NOMO-1 (cell line): ENCODE data around the gene MRPS31.
A peak's percentile ranks its signal among the peaks of the same experiment; 100 is the strongest.
"Not testable (repeated sequence)": the region's sequence is repeated elsewhere in the genome, so short reads cannot be mapped to it uniquely, and the experiment has no call there.

ENCODE experiments used
- DNase-seq, 2 experiments: peaks; one replicate each; lab custom pipeline; 2025; ENCODE audit not compliant: unreplicated experiment in 2 of 2; lab: John Stamatoyannopoulos, UW

The MRPS31 gene

GRCh38 chr13:40764587-40765403 lies 6.2 kb downstream of the MRPS31 start:
- DNase-seq, result no peak

GRCh38 chr13:40762849-40763248 lies 8.1 kb downstream of the MRPS31 start:
- no peak for DNase-seq

GRCh38 chr13:40758811-40759210 lies 12.2 kb downstream of the MRPS31 start:
- no peak for DNase-seq

- no peak for DNase-seq
Observed at GRCh38 chr13:40756042-40756441, 14.9 kb downstream of the MRPS31 start.

GRCh38 chr13:40755082-40755700 lies 15.8 kb downstream of the MRPS31 start:
- DNase-seq, result no peak

- DNase-seq, result no peak
Observed at GRCh38 chr13:40749327-40749726, 21.7 kb downstream of the MRPS31 start.

GRCh38 chr13:40735232-40735548 lies 35.8 kb downstream of the MRPS31 start:
- not testable (repeated sequence) for DNase-seq

- DNase-seq, result not testable (repeated sequence)
Observed at GRCh38 chr13:40734536-40735231, 36.3 kb downstream of the MRPS31 start.

- no peak for DNase-seq
Observed at GRCh38 chr13:40732658-40733057, 38.3 kb downstream of the MRPS31 start.

GRCh38 chr13:40728595-40728994 lies 42.4 kb downstream of the MRPS31 start:
- no peak for DNase-seq

- DNase-seq, result not testable (repeated sequence)
Observed at GRCh38 chr13:40714433-40714832, 56.6 kb downstream of the MRPS31 start.

GRCh38 chr13:40706439-40706838 lies 64.6 kb downstream of the MRPS31 start:
- no peak for DNase-seq

- DNase-seq, result no peak
Observed at GRCh38 chr13:40697711-40698110, 73.3 kb downstream of the MRPS31 start.

GRCh38 chr13:40694426-40694825 lies 76.6 kb downstream of the MRPS31 start:
- DNase-seq, result no peak

- DNase-seq, result no peak
Observed at GRCh38 chr13:40692946-40693345, 78.0 kb downstream of the MRPS31 start.

GRCh38 chr13:40688781-40689180 lies 82.2 kb downstream of the MRPS31 start:
- no peak for DNase-seq

GRCh38 chr13:40682449-40683240 lies 88.3 kb downstream of the MRPS31 start:
- DNase-seq, result peak in 1 of 2 experiments; percentile 48

GRCh38 chr13:40681341-40682146 lies 89.4 kb downstream of the MRPS31 start:
- DNase-seq, result no peak

- DNase-seq, result no peak
Observed at GRCh38 chr13:40680659-40681323, 90.2 kb downstream of the MRPS31 start.
